Measurements from ENCODE around the gene KLHL21. TPM values are rescaled to one million over a fixed set of nuclear protein-coding genes. Genes with fewer than 3 reads are reported as not detected.

KLHL21 gene
- total RNA-seq, 1 donor from 2014 or later: 83.7 TPM

DNA sequence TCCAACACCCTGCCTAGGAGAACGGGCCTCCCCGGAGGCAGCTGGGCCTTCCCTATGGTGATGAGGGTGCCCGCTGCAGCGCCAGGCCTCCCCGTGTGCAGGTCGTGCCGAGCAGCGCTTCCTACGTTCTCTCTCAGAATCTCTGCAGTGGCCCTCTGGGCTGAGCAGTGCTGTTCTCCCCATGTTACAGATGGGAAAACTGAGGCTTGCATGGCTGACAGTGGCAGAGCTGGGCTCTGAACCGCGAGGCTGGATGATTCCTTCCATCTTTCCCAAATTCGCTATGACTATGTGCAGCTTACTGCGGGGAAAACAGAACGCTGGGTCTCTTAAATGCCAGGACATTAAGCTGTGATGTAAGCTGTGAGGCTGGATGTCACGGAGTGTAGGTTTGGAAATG, 8.9 kb downstream of the KLHL21 start:
- DNase-seq: no peak
- no peaks in the 10 kb centered on the region for H3K27me3 ChIP-seq (ENCODE audit: low read depth)
- TF ChIP-seq, protein P1, sequence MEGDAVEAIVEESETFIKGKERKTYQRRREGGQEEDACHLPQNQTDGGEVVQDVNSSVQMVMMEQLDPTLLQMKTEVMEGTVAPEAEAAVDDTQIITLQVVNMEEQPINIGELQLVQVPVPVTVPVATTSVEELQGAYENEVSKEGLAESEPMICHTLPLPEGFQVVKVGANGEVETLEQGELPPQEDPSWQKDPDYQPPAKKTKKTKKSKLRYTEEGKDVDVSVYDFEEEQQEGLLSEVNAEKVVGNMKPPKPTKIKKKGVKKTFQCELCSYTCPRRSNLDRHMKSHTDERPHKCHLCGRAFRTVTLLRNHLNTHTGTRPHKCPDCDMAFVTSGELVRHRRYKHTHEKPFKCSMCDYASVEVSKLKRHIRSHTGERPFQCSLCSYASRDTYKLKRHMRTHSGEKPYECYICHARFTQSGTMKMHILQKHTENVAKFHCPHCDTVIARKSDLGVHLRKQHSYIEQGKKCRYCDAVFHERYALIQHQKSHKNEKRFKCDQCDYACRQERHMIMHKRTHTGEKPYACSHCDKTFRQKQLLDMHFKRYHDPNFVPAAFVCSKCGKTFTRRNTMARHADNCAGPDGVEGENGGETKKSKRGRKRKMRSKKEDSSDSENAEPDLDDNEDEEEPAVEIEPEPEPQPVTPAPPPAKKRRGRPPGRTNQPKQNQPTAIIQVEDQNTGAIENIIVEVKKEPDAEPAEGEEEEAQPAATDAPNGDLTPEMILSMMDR (IDR thresholded peaks at IDR 0.05; ENCODE audit: borderline replicate concordance): no peak
- peaks cover 92% of the 10 kb centered on the region for H3K36me3 ChIP-seq
- H3K4me1 ChIP-seq: peaks cover 97% of the 10 kb centered on the region
- no peaks in the 10 kb centered on the region for H3K9me3 ChIP-seq (replicated peaks)
- H3K27ac ChIP-seq (replicated peaks): peak overlapping the region; percentile 59
- intact Hi-C loops (cut with micrococcal nuclease): no loop called here
- H3K4me3 ChIP-seq: no peak overlapping the region

DNA sequence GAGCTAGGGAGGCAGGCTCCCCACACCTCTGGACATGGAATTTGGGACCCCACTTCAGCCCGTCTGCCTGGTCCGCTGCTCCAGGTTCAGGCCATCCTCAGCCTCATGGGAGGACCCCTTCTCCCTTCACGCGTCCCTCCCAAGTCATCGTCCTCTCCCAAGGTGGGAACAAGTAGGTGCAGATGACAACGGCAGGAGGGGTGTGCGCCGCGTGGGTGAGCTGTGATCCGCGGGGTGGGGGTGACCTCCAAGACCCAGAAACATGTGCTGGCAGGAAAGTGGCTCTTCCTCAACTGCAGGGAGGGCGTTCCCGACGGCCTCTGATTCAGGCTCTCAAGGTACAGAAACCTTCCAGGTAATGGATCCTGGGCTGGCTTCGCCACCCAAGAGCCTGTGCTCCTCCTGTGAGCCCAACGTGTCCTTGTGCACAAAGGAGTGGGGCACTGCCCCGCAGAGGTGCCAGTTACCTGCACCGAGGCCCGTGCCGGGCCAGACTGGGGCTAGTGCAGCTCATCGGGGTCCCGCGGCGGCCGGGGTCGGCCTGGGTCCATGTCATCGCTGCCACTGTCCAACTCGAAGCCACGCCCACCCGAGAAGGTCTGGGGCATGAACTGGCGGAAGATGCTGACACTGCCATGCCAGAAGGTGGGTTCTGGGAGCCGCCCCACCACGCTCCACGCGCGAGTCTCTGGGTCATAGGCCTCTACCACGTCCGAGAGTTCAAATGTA, 9.6 kb downstream of the KLHL21 start:
- Histone ChIP-seq H3K27ac (replicated peaks) (peak overlapping the region; percentile 59), H3K4me1 (peaks cover 97% of the 10 kb centered on the region), H3K9me3 (replicated peaks) (no peaks in the 10 kb centered on the region), H3K4me3 (no peak overlapping the region), H3K27me3 (ENCODE audit: low read depth) (no peaks in the 10 kb centered on the region), H3K36me3 (peaks cover 92% of the 10 kb centered on the region)
- intact Hi-C loops (cut with micrococcal nuclease): no loop called here
- no peak for DNase-seq
- TF ChIP-seq, protein P1 (IDR thresholded peaks at IDR 0.05; ENCODE audit: borderline replicate concordance): no peak

DNA sequence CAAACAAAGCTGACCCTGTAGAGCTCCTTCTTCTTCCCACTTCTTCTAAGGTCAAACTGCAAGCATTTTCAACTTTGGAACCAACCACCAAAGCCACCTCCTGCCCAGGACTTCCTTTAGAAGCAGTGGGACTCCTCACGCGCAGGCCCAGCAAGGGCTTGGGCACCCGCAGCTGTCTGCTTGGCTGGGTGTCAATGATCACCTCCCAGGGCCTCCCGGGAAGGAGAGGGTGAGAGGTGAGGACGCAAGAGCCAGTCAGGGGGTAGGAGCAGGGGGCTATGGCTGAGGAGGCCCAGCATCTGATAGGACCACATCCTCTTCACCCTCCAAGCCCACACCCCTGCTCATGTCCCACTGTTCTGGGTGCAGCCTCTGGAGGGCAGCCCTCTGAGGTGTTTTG, 10.2 kb downstream of the KLHL21 start:
- no peak overlapping the region for H3K4me3 ChIP-seq
- intact Hi-C loops (cut with micrococcal nuclease): no loop called here
- TF ChIP-seq, protein P1 (IDR thresholded peaks at IDR 0.05; ENCODE audit: borderline replicate concordance): no peak
- H3K27ac ChIP-seq (replicated peaks): peak overlapping the region; percentile 59
- H3K36me3 ChIP-seq: peaks cover 92% of the 10 kb centered on the region
- H3K9me3 ChIP-seq (replicated peaks): no peaks in the 10 kb centered on the region
- no peaks in the 10 kb centered on the region for H3K27me3 ChIP-seq (ENCODE audit: low read depth)
- no peak for DNase-seq
- H3K4me1 ChIP-seq: peaks cover 97% of the 10 kb centered on the region

DNA sequence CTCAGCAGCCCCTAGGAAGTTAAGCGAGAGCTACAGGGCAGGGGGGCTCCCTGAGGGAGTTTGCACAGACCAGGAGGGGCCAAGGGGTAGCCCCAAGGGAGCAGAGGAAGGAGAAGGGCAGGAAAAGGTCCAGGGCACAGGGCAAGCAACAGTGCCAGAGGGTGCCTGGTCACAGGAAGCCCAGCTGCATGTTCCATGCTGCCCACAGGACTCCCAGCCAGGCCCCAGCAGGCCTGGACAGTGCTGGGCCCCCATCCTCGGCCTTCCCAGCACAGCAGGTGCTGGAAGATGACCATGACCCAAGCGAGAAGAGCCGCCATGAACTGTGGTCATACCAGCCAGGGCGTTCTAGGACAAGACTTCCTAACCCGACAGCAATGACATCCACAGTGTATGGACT, 11.0 kb downstream of the KLHL21 start:
- DNase-seq: no peak
- Histone ChIP-seq H3K36me3 (peaks cover 86% of the 10 kb centered on the region), H3K27me3 (ENCODE audit: low read depth) (no peaks in the 10 kb centered on the region), H3K9me3 (replicated peaks) (no peaks in the 10 kb centered on the region), H3K27ac (replicated peaks) (peak overlapping the region; percentile 59), H3K4me1 (peaks cover 97% of the 10 kb centered on the region), H3K4me3 (no peak overlapping the region)
- intact Hi-C loops (cut with micrococcal nuclease): no loop called here
- TF ChIP-seq, protein P1 (IDR thresholded peaks at IDR 0.05; ENCODE audit: borderline replicate concordance): no peak

DNA sequence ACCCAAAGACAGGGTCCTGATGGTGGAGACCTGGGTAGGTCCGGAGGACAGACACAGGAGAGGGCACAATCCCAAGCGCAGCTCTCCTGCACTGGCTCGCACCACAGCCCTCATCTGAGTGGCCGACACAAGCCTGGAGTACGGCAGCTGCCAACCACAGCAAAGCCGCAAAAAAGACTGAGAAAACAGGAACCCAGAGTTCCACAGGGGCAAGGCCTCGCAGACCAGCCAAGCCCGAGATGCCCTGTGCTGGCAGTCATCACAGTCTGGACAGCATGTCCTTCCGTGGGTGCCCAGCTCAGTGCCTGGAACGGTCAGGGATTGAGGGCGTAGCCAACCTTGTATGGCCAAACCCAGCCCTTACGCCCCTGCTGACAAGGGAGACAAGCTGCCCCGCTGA, 11.4 kb downstream of the KLHL21 start:
- H3K4me3 ChIP-seq: no peak overlapping the region
- no peaks in the 10 kb centered on the region for H3K27me3 ChIP-seq (ENCODE audit: low read depth)
- H3K9me3 ChIP-seq (replicated peaks): no peaks in the 10 kb centered on the region
- H3K4me1 ChIP-seq: peaks cover 97% of the 10 kb centered on the region
- TF ChIP-seq, protein P1 (IDR thresholded peaks at IDR 0.05; ENCODE audit: borderline replicate concordance): no peak
- intact Hi-C loops (cut with micrococcal nuclease): no loop called here
- peak overlapping the region; percentile 59 for H3K27ac ChIP-seq (replicated peaks)
- DNase-seq: no peak
- peaks cover 81% of the 10 kb centered on the region for H3K36me3 ChIP-seq

Measured in left ventricle myocardium inferior (tissue), 1 donor.